IgD-negative memory B cell (primary cell): ENCODE results near the gene CEP72. TPM values are rescaled to one million over a fixed set of nuclear protein-coding genes. Genes with fewer than 3 reads are reported as not detected.
"Not testable (repeated sequence)": the region's sequence is repeated elsewhere in the genome, so short reads cannot be mapped to it uniquely, and the experiment has no call there.

ENCODE experiments used
- H3K27ac Mint-ChIP-seq, 3 donors: one replicate each; pipeline ENCODE4 v1.8.0; 2020 to 2022; ENCODE audit warnings: mild to moderate bottlenecking in 3 of 3, mixed read lengths in 3 of 3, moderate library complexity in 1 of 3
- H3K27me3 Mint-ChIP-seq: one replicate; pipeline ENCODE4 v1.8.0; 2021; ENCODE audit warnings: mixed read lengths
- H3K36me3 Mint-ChIP-seq: one replicate; pipeline ENCODE4 v1.8.0; 2020; ENCODE audit warnings: mild to moderate bottlenecking, mixed read lengths
- H3K4me1 Mint-ChIP-seq, 3 donors: one replicate each; pipeline ENCODE4 v1.8.0; 2020 to 2022; ENCODE audit warnings: mixed read lengths in 3 of 3, mild to moderate bottlenecking in 1 of 3
- H3K4me3 Mint-ChIP-seq, 4 donors: one replicate each; pipeline ENCODE4 v1.8.0; 2020 to 2022; ENCODE audit warnings: mild to moderate bottlenecking in 4 of 4, mixed read lengths in 4 of 4, moderate library complexity in 3 of 4
- H3K9me3 Mint-ChIP-seq, 3 donors: one replicate each; pipeline ENCODE4 v1.8.0; 2020 to 2021; ENCODE audit warnings: mixed read lengths in 3 of 3, mild to moderate bottlenecking in 1 of 3
- polyA plus RNA-seq: library from polyadenylated mRNA; unstranded; fragments of 300-500 nt; fragmentation: Illumina TruSeq; gene quantifications from one replicate; pipeline ENCODE4 v1.2.3, GENCODE V29; 2021

Gene CEP72
- polyA plus RNA-seq, 1 donor from 2014 or later: 5.4 TPM

GRCh38 chr5:600886-601541 is 11.1 kb upstream of the CEP72 start:
- Mint-ChIP-seq H3K4me1 (peaks cover 0 to 3% (median 0%) of the 10 kb centered on the region in 3 donors), H3K27me3 (peaks cover 31% of the 10 kb centered on the region), H3K27ac (no peak overlapping the region), H3K36me3 (peaks cover under 1% of the 10 kb centered on the region), H3K4me3 (no peak overlapping the region), H3K9me3 (peaks cover 0 to 5% (median 0%) of the 10 kb centered on the region in 3 donors)

- Mint-ChIP-seq H3K36me3 (peaks cover 1% of the 10 kb centered on the region), H3K4me3 (no peak overlapping the region), H3K9me3 (peaks cover 0 to 5% (median 0%) of the 10 kb centered on the region in 3 donors), H3K27ac (no peak overlapping the region), H3K27me3 (peaks cover 31% of the 10 kb centered on the region), H3K4me1 (peaks cover 0 to 4% (median 0%) of the 10 kb centered on the region in 3 donors)
These were observed 10.2 kb upstream of the CEP72 start for GRCh38 chr5:601771-602465.

GRCh38 chr5:602466-603035 is 9.6 kb upstream of the CEP72 start:
- peaks cover 1% of the 10 kb centered on the region for H3K36me3 Mint-ChIP-seq
- H3K4me1 Mint-ChIP-seq: peaks cover 6 to 10% (median 6%) of the 10 kb centered on the region in 3 donors
- peak overlapping the region in 1 of 3 donors; percentile 59 for H3K27ac Mint-ChIP-seq
- H3K27me3 Mint-ChIP-seq: peaks cover 37% of the 10 kb centered on the region
- H3K4me3 Mint-ChIP-seq: no peak overlapping the region
- peaks cover 0 to 5% (median 0%) of the 10 kb centered on the region in 3 donors for H3K9me3 Mint-ChIP-seq

DNA sequence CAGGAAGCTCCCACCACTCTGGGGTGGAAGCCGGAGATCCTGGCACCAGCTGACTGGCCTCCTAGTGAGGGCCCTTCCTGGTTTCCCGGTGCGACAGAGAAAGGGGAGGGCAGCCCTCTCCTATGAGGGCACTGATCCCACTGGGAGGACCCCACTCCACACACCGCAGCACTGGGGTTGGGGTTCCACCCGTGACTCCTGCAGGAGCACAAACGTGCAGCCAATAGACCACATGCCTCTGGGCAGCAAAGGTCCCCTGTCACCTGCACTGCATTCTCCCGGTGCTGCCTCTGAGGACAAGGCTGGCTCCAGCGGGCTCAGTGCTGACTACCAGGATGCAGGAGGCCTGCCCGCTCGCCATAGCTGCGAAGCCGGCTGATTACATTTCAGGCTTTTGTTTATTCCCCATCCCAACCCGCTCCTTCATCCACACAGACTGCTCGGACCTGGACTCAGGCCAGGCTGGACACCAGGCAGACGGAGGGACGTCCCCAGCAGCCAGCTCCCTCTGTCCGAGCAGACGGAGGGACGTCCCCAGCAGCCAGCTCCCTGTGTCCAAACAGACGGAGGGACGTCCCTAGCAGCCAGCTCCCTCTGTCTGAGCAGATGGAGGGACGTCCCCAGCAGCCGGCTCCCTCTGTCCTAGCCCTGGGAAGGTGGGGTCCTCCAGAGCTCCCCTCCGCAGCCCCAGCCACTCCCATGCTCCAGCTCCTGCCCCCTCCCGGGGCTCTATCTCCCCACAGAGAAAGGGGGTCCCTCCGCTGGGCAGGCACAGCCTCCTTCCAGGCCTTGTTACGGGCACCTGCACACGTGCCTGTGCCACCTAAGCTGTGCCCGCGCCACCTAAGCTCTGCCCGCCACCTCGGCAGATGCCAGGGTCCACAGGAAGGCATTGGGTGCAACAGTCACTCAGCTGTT is 8.8 kb upstream of the CEP72 start:
- Mint-ChIP-seq H3K27ac (no peak overlapping the region), H3K4me3 (no peak overlapping the region), H3K4me1 (peaks cover 8 to 14% (median 10%) of the 10 kb centered on the region in 3 donors), H3K36me3 (peaks cover 1% of the 10 kb centered on the region), H3K27me3 (peaks cover 39% of the 10 kb centered on the region), H3K9me3 (peaks cover 0 to 5% (median 0%) of the 10 kb centered on the region in 3 donors)

- Mint-ChIP-seq H3K27ac (no peak overlapping the region), H3K4me3 (no peak overlapping the region), H3K4me1 (peaks cover 8 to 13% (median 10%) of the 10 kb centered on the region in 3 donors), H3K36me3 (peaks cover 1% of the 10 kb centered on the region), H3K9me3 (peaks cover 0 to 5% (median 0%) of the 10 kb centered on the region in 3 donors), H3K27me3 (peaks cover 33% of the 10 kb centered on the region)
These were observed 7.7 kb upstream of the CEP72 start for GRCh38 chr5:604391-604831.

DNA sequence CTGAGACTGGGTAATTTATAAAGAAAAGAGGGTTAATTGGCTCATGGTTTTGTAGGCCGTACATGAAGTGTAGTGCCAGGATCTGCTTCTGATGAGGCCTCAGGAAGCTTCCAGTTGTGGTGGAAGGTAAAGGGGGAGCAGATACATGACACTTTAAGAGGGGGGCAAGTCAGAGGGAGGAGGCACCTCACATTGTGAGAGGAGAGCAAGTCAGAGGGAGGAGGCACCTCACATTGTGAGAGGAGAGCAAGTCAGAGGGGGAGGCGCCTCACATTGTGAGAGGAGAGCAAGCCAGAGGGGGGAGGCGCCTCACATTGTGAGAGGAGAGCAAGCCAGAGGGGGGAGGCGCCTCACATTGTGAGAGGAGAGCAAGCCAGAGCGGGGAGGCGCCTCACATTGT is 7.0 kb upstream of the CEP72 start:
- Mint-ChIP-seq H3K27me3 (peaks cover 31% of the 10 kb centered on the region), H3K4me1 (peaks cover 8 to 13% (median 10%) of the 10 kb centered on the region in 3 donors)
- H3K36me3 Mint-ChIP-seq, H3K9me3 Mint-ChIP-seq, H3K27ac Mint-ChIP-seq, H3K4me3 Mint-ChIP-seq: not testable (repeated sequence)

DNA sequence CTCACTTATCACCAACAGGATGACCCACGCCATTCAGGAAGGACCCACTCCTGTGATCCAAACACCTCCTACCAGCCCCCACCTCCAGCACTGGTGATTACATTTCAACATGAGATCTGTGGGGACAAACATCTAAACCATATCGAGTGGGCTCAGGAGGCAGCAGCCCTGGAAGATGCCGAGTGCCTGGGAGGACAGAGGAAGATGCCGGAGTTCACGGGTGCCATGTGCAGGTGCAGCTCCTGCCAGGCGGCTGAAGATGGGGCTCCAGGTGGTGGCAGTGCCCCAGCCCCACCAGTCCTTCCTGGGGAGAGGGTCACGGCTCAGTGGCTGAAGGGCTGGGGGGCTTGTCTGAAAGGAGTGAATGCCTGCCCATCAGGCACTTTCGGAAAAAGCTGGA is 6.1 kb upstream of the CEP72 start:
- Mint-ChIP-seq H3K27ac (no peak overlapping the region), H3K4me1 (peaks cover 8 to 13% (median 11%) of the 10 kb centered on the region in 3 donors), H3K4me3 (peak overlapping the region in 1 of 4 donors; percentile 73), H3K27me3 (peaks cover 25% of the 10 kb centered on the region), H3K9me3 (no peaks in the 10 kb centered on the region), H3K36me3 (peaks cover 1% of the 10 kb centered on the region)

- Mint-ChIP-seq H3K36me3 (peaks cover 1% of the 10 kb centered on the region), H3K4me1 (peaks cover 8 to 13% (median 11%) of the 10 kb centered on the region in 3 donors), H3K27me3 (peaks cover 25% of the 10 kb centered on the region), H3K9me3 (no peaks in the 10 kb centered on the region), H3K27ac (peak overlapping the region in 1 of 3 donors; percentile 87), H3K4me3 (peak overlapping the region in 2 of 4 donors; percentile 13 to 88)
These were observed 5.4 kb upstream of the CEP72 start for GRCh38 chr5:606526-607399.

- H3K27ac Mint-ChIP-seq: peak overlapping the region in 1 of 3 donors; percentile 87
- peak overlapping the region; percentile 43 to 88 (median 72) for H3K4me3 Mint-ChIP-seq
- peaks cover 20% of the 10 kb centered on the region for H3K27me3 Mint-ChIP-seq
- H3K36me3 Mint-ChIP-seq: peaks cover 1% of the 10 kb centered on the region
- H3K4me1 Mint-ChIP-seq: peaks cover 11 to 15% (median 13%) of the 10 kb centered on the region in 3 donors
- H3K9me3 Mint-ChIP-seq: no peaks in the 10 kb centered on the region
These were observed 4.4 kb upstream of the CEP72 start for GRCh38 chr5:607541-608428.

DNA sequence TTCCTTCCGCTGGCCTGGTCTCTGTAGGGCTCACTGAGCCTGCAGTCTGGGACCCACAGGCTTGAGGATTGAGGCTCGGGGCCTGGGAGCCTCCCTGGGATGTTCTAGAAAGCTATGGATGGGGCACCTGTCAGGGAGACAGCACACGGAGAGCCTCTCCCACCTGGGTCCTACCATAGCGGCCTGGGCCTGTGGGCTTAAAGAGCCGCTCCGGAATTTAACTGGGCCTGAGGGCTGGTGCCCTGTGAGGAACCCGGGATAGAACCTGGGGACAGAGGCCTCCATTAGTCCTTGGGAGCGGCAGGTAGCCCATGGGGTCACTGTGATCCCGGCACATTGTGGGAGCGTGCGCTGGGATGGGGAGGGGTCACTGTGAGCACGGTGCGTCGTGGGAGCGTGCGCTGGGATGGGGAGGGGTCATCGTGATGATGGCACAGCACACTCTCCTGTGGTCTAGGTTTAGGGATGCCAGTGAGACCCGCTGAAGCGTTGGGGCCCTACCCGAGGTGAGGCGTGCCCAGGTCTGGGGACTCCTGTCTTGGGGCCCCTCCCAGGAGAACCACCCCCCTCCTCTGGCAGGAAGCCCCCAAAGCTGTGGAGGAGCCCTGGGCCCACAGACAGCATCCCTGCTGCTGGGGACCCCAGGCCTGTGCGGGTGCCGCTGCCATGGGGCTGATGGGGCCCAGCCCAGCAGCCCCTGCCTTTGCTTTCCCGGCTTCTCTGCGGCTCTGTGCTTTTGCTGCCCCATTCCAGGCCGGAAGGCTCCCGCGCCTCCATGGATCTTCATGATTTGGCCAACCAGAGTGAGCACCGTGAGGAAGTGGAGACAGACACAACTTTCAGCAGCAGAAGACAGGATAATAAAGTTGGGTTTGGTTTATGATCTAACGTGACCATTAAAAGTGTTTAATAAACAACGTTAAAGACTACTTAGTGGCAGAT is 3.4 kb upstream of the CEP72 start:
- Mint-ChIP-seq H3K27ac (no peak overlapping the region), H3K4me1 (peaks cover 15 to 19% (median 16%) of the 10 kb centered on the region in 3 donors), H3K4me3 (peak overlapping the region in 2 of 4 donors; percentile 38 to 73), H3K36me3 (peaks cover 1% of the 10 kb centered on the region), H3K9me3 (no peaks in the 10 kb centered on the region), H3K27me3 (peaks cover 14% of the 10 kb centered on the region)

GRCh38 chr5:609506-609905 is 2.6 kb upstream of the CEP72 start:
- Mint-ChIP-seq H3K27me3 (peaks cover 14% of the 10 kb centered on the region), H3K36me3 (peaks cover 1% of the 10 kb centered on the region), H3K4me1 (peaks cover 15 to 21% (median 20%) of the 10 kb centered on the region in 3 donors), H3K4me3 (peak overlapping the region in 2 of 4 donors; percentile 9 to 38), H3K27ac (peak overlapping the region in 1 of 3 donors; percentile 16), H3K9me3 (no peaks in the 10 kb centered on the region)
